ENCODE data around the gene CACFD1. TPM values are rescaled to one million over a fixed set of nuclear protein-coding genes. Genes with fewer than 3 reads are reported as not detected.

Gene CACFD1
- total RNA-seq, 2 experiments from 2014 or later, result 1.3 to 1.4 TPM

- POLR2A ChIA-PET, result no interaction called here
- no peaks in the 10 kb centered on the region for H3K36me3 Mint-ChIP-seq (ENCODE audit: low read depth)
- no peak for ATAC-seq
- H3K9me3 Mint-ChIP-seq, result no peaks in the 10 kb centered on the region
- CTCF ChIA-PET, result interaction anchor here (0.8 to 3.7 kb wide), 12 partner anchors 8 to 475 kb away, joined by 3 to 21 read pairs (median 4); partner anchors contain the start of gene STKLD1
- DNase-seq, result no peak
- intact Hi-C loops (cut with micrococcal nuclease), result loop anchor here (5.0 to 10.0 kb wide), 3 partner anchors 80 to 303 kb away; partner anchors contain the start of genes STKLD1 and SURF4
- H3K4me1 Mint-ChIP-seq (ENCODE audit: low read depth), result peaks cover 5% of the 10 kb centered on the region
- no peak overlapping the region for H3K27ac Mint-ChIP-seq
- H3K4me3 Mint-ChIP-seq, result no peak overlapping the region
- TF ChIP-seq CTCF (IDR thresholded peaks at IDR 0.05), result no peak
- no peaks in the 10 kb centered on the region for H3K27me3 Mint-ChIP-seq
These were observed 27.6 kb downstream of the CACFD1 start for GRCh38 chr9:133487331-133487725.

GRCh38 chr9:133488686-133489252 is 29.0 kb downstream of the CACFD1 start:
- Mint-ChIP-seq H3K4me1 (ENCODE audit: low read depth) (peaks cover 5% of the 10 kb centered on the region), H3K4me3 (no peak overlapping the region), H3K9me3 (no peaks in the 10 kb centered on the region), H3K27ac (no peak overlapping the region), H3K27me3 (no peaks in the 10 kb centered on the region), H3K36me3 (ENCODE audit: low read depth) (no peaks in the 10 kb centered on the region)
- intact Hi-C loops (cut with micrococcal nuclease), result loop anchor here (5.0 to 10.0 kb wide), 3 partner anchors 81 to 304 kb away; partner anchors contain the start of genes STKLD1 and SURF4
- TF ChIP-seq CTCF (IDR thresholded peaks at IDR 0.05), result no peak
- DNase-seq, result no peak
- CTCF ChIA-PET, result interaction anchor here (0.8 kb wide), 1 partner anchor 302 kb away, joined by 3 read pairs; no protein-coding TSS in a partner anchor
- no peak for ATAC-seq
- POLR2A ChIA-PET, result interaction anchor here (0.6 kb wide), 1 partner anchor 28 kb away, joined by 3 read pairs; no protein-coding TSS in a partner anchor

GRCh38 chr9:133489253-133490190 is 29.7 kb downstream of the CACFD1 start:
- no peak for DNase-seq
- H3K4me3 Mint-ChIP-seq, result no peak overlapping the region
- POLR2A ChIA-PET, result no interaction called here
- no peak for ATAC-seq
- no peaks in the 10 kb centered on the region for H3K27me3 Mint-ChIP-seq
- H3K36me3 Mint-ChIP-seq (ENCODE audit: low read depth), result no peaks in the 10 kb centered on the region
- CTCF ChIA-PET, result interaction anchor here (0.8 kb wide), 1 partner anchor 303 kb away, joined by 3 read pairs; no protein-coding TSS in a partner anchor
- no peaks in the 10 kb centered on the region for H3K9me3 Mint-ChIP-seq
- TF ChIP-seq CTCF (IDR thresholded peaks at IDR 0.05), result no peak
- peaks cover 5% of the 10 kb centered on the region for H3K4me1 Mint-ChIP-seq (ENCODE audit: low read depth)
- intact Hi-C loops (cut with micrococcal nuclease), result loop anchor here (5.0 to 10.0 kb wide), 3 partner anchors 82 to 305 kb away; partner anchors contain the start of genes STKLD1 and SURF4
- H3K27ac Mint-ChIP-seq, result no peak overlapping the region

- peaks cover 5% of the 10 kb centered on the region for H3K4me1 Mint-ChIP-seq (ENCODE audit: low read depth)
- H3K36me3 Mint-ChIP-seq (ENCODE audit: low read depth), result no peaks in the 10 kb centered on the region
- no peaks in the 10 kb centered on the region for H3K27me3 Mint-ChIP-seq
- no peaks in the 10 kb centered on the region for H3K9me3 Mint-ChIP-seq
- POLR2A ChIA-PET, result no interaction called here
- DNase-seq (no peak), ATAC-seq (no peak)
- intact Hi-C loops (cut with micrococcal nuclease), result no loop called here
- no peak overlapping the region for H3K4me3 Mint-ChIP-seq
- no peak for TF ChIP-seq CTCF (IDR thresholded peaks at IDR 0.05)
- no peak overlapping the region for H3K27ac Mint-ChIP-seq
- CTCF ChIA-PET, result no interaction called here
These were observed 30.5 kb downstream of the CACFD1 start for GRCh38 chr9:133490201-133490681.

Measured in activated CD8-positive, alpha-beta T cell treated with anti-CD3 and anti-CD28 coated beads for 36 hours (primary cell).